Measurements from ENCODE around the gene CDC45. TPM values are rescaled to one million over a fixed set of nuclear protein-coding genes. Genes with fewer than 3 reads are reported as not detected.

CDC45 gene
- total and polyA plus RNA-seq, 10 donors: 1.5 to 7.3 (median 4.9) TPM

DNA sequence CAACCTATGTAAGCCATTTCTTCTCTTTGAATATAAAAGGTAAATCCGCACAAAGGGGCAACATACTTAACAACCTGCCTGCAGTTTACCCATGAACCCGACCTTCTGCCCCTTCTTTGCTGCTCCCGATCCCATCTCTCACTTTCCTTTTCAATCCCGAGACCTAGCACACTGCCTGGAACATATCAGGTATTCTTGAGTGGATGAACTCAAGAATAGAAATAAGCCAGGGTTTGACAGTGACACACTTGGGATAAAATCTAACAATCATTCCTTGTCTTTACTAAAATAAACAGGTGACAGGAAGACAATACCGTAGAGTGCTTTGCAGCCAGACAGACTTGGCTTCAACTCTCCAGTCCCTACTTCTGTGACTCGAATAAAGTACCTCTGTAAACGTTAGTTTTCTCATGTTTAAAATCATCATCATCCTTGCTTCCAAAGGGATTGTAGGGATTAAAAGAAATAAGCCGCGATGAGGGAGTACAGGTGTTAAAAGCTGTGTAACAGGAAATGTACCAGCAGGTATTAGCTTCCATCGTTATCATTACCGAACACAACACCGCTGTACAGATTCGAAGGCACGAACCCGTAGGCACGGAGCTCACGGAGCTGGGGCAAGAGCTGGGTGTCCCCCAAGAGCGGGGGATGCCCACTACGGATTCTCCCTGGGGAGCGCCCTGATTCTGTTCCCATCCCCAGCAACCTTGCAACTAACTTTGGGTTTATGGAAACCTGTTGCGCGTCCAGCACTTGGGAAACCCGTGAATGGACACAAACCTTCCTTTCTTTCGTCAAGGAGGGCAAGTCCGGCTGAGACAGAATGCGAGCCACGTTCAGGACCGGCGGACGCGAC is 1.4 kb upstream of the CDC45 start:
- peaks cover 0 to 32% (median 19%) of the 10 kb centered on the region in 6 donors for H3K36me3 ChIP-seq
- peak overlapping the region; percentile 87 to 99 (median 97) for H3K4me3 ChIP-seq
- H3K9me3 ChIP-seq: no peaks in the 10 kb centered on the region
- peaks cover 14 to 58% (median 42%) of the 10 kb centered on the region in 6 donors for H3K4me1 ChIP-seq
- TF ChIP-seq POLR2A (IDR thresholded peaks at IDR 0.05) (no peak), POLR2AphosphoS5 (IDR thresholded peaks at IDR 0.05) (no peak)
- TF ChIP-seq, protein P1, sequence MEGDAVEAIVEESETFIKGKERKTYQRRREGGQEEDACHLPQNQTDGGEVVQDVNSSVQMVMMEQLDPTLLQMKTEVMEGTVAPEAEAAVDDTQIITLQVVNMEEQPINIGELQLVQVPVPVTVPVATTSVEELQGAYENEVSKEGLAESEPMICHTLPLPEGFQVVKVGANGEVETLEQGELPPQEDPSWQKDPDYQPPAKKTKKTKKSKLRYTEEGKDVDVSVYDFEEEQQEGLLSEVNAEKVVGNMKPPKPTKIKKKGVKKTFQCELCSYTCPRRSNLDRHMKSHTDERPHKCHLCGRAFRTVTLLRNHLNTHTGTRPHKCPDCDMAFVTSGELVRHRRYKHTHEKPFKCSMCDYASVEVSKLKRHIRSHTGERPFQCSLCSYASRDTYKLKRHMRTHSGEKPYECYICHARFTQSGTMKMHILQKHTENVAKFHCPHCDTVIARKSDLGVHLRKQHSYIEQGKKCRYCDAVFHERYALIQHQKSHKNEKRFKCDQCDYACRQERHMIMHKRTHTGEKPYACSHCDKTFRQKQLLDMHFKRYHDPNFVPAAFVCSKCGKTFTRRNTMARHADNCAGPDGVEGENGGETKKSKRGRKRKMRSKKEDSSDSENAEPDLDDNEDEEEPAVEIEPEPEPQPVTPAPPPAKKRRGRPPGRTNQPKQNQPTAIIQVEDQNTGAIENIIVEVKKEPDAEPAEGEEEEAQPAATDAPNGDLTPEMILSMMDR (IDR thresholded peaks at IDR 0.05 in 8 of 11, conservative IDR thresholded peaks at IDR 0.05 in 3 of 11): no peak
- intact Hi-C loops (cut with DNase I; ENCODE audit: low total_unique reads): loop anchor here (10.0 kb wide), 1 partner anchor 333 kb away; the partner anchor contains the start of gene ESS2
- DNase-seq: no peak
- WGBS, 5 donors: 2 to 4% (median 2%) methylated on average over 30 to 31 of the region's 31 CpGs
- peak overlapping the region; percentile 97 to 99 (median 99) for H3K27ac ChIP-seq
- no peaks in the 10 kb centered on the region for H3K27me3 ChIP-seq (replicated peaks in 1 of 7)

DNA sequence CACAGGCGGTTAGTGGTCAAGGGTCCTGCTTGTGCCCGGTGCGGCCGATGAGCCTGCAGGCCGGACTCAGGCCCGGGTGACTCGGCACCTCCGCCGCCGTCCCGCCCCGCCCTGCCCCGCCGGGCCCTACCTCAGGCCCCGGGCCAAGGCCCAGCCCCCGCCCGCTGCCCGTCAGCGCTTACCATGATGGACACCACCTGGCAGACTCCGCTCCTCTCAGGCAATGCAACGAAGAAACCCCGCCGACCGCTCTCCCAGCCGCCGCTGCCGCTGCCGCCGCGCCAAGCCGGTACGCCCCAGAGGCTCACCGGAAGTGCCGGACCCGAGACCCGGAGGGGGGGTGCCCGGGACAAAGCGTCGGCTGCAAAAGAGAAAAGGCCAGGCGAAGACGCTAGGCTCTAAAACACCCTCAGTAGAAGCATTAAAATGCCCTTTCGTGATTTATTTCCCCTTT is 792 bp upstream of the CDC45 start, which contains the start of gene UFD1:
UFD1 (minus strand) TSS at position 293 of the 454 bp plus-strand sequence; CDS start at position 185, 108 bp downstream.
- Histone ChIP-seq H3K4me1 (peaks cover 14 to 58% (median 42%) of the 10 kb centered on the region in 6 donors), H3K27me3 (replicated peaks in 1 of 7) (no peaks in the 10 kb centered on the region), H3K4me3 (peak within 1 kb of the TSS; percentile 87 to 99 (median 97)), H3K27ac (peak within 1 kb of the TSS; percentile 97 to 99 (median 99)), H3K9me3 (no peaks in the 10 kb centered on the region), H3K36me3 (peaks cover 0 to 32% (median 13%) of the 10 kb centered on the region in 6 donors)
- intact Hi-C loops (cut with DNase I; ENCODE audit: low total_unique reads): loop anchor here (10.0 kb wide), 1 partner anchor 334 kb away; the partner anchor contains the start of gene ESS2
- WGBS, 5 donors: 0% methylated on average over 18 to 42 of the region's 42 CpGs
- DNase-seq: peak; percentile 95
- TF ChIP-seq, protein P1 (IDR thresholded peaks at IDR 0.05 in 8 of 11, conservative IDR thresholded peaks at IDR 0.05 in 3 of 11): no peak
- no peak for TF ChIP-seq POLR2A (IDR thresholded peaks at IDR 0.05)
- TF ChIP-seq POLR2AphosphoS5 (IDR thresholded peaks at IDR 0.05): peak; percentile 82 to 92 (median 86)

DNA sequence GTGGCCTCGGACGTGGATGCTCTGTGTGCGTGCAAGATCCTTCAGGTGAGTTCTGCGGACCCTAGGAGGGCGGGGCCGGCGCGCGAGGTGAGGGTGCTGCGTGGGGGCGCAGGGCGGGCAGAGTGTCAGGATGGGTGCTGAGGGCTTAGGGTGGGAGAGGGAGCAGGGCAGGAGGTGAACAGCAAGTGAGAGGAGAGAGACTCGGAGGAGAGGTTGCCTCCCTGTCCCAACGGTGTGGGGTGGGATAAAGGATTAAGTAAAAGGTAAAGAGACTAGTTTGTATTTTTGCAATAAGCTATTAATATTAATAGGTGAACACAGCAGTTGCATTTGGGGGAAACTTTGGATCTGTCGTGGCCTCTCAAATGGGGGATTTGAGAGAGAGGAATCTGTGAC is 451 bp downstream of the CDC45 start:
- peaks cover 0 to 26% (median 2%) of the 10 kb centered on the region in 6 donors for H3K36me3 ChIP-seq
- DNase-seq: no peak
- H3K27me3 ChIP-seq (replicated peaks in 1 of 7): no peaks in the 10 kb centered on the region
- TF ChIP-seq POLR2AphosphoS5 (IDR thresholded peaks at IDR 0.05) (no peak), POLR2A (IDR thresholded peaks at IDR 0.05) (no peak)
- TF ChIP-seq, protein P1 (IDR thresholded peaks at IDR 0.05 in 8 of 11, conservative IDR thresholded peaks at IDR 0.05 in 3 of 11): no peak
- 0 to 3% (median 1%) methylated on average over 13 to 15 of the region's 15 CpGs for WGBS, 5 donors
- no peaks in the 10 kb centered on the region for H3K9me3 ChIP-seq
- H3K27ac ChIP-seq: peak overlapping the region in 4 of 8 donors; percentile 97 to 99 (median 98)
- H3K4me3 ChIP-seq: peak overlapping the region; percentile 33 to 99 (median 94)
- peaks cover 14 to 50% (median 41%) of the 10 kb centered on the region in 6 donors for H3K4me1 ChIP-seq
- intact Hi-C loops (cut with DNase I; ENCODE audit: low total_unique reads): no loop called here

DNA sequence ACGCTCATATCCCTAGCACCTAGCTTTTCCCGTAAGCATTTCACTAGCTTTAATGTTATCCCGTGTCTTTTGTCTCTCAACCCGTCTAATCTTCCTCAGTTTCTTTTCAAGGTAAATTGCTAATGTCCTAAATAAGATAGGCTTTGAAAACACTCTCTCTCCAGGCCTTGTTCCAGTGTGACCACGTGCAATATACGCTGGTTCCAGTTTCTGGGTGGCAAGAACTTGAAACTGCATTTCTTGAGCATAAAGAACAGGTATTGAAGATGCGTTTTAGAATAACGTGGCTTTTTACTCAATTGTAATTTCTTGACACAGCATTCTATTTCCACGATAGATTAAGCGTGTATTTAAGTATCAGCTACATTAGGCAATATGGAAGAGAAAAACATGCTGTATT is 1.1 kb downstream of the CDC45 start:
- no peak for TF ChIP-seq POLR2A (IDR thresholded peaks at IDR 0.05)
- no peak for TF ChIP-seq POLR2AphosphoS5 (IDR thresholded peaks at IDR 0.05)
- TF ChIP-seq, protein P1 (IDR thresholded peaks at IDR 0.05 in 8 of 11, conservative IDR thresholded peaks at IDR 0.05 in 3 of 11): no peak
- Histone ChIP-seq H3K27ac (no peak overlapping the region), H3K4me1 (peaks cover 14 to 43% (median 36%) of the 10 kb centered on the region in 6 donors), H3K9me3 (no peaks in the 10 kb centered on the region), H3K36me3 (peaks cover 0 to 24% (median 0%) of the 10 kb centered on the region in 6 donors), H3K27me3 (replicated peaks in 1 of 7) (no peaks in the 10 kb centered on the region), H3K4me3 (no peak overlapping the region)
- intact Hi-C loops (cut with DNase I; ENCODE audit: low total_unique reads): no loop called here
- no peak for DNase-seq
- WGBS, 5 donors: 70 to 78% (median 72%) methylated on average over 10 of the region's 10 CpGs
